Measurements from ENCODE around the gene KLC4.
"Not testable (repeated sequence)": the region's sequence is repeated elsewhere in the genome, so short reads cannot be mapped to it uniquely, and the experiment has no call there.

KLC4 gene

GRCh38 chr6:43090559-43090956, 31.1 kb downstream of the KLC4 start:
- no peak for DNase-seq (ENCODE audit: low read depth in 2 of 2, low spot score in 1 of 2)

GRCh38 chr6:43091020-43091419, 31.6 kb downstream of the KLC4 start:
- DNase-seq (ENCODE audit: low read depth in 2 of 2, low spot score in 1 of 2) = no peak

- no peak for DNase-seq (ENCODE audit: low read depth in 2 of 2, low spot score in 1 of 2)
Measured at GRCh38 chr6:43091436-43091991, 32.1 kb downstream of the KLC4 start.

- no peak for DNase-seq (ENCODE audit: low read depth in 2 of 2, low spot score in 1 of 2)
Measured at GRCh38 chr6:43092635-43093034, 33.2 kb downstream of the KLC4 start.

GRCh38 chr6:43093436-43094289, 34.2 kb downstream of the KLC4 start:
- DNase-seq (ENCODE audit: low read depth in 2 of 2, low spot score in 1 of 2) = no peak

- DNase-seq (ENCODE audit: low read depth in 2 of 2, low spot score in 1 of 2) = no peak
Measured at GRCh38 chr6:43095939-43096338, 36.5 kb downstream of the KLC4 start.

GRCh38 chr6:43096451-43097097, 37.1 kb downstream of the KLC4 start:
- no peak for DNase-seq (ENCODE audit: low read depth in 2 of 2, low spot score in 1 of 2)

GRCh38 chr6:43097098-43097489, 37.7 kb downstream of the KLC4 start:
- DNase-seq (ENCODE audit: low read depth in 2 of 2, low spot score in 1 of 2) = no peak

- DNase-seq (ENCODE audit: low read depth in 2 of 2, low spot score in 1 of 2) = no peak
Measured at GRCh38 chr6:43097502-43097901, 38.1 kb downstream of the KLC4 start.

- no peak for DNase-seq (ENCODE audit: low read depth in 2 of 2, low spot score in 1 of 2)
Measured at GRCh38 chr6:43101497-43101896, 42.1 kb downstream of the KLC4 start.

- no peak for DNase-seq (ENCODE audit: low read depth in 2 of 2, low spot score in 1 of 2)
Measured at GRCh38 chr6:43103253-43103876, 43.9 kb downstream of the KLC4 start.

GRCh38 chr6:43105538-43106222, 46.2 kb downstream of the KLC4 start:
- no peak for DNase-seq (ENCODE audit: low read depth in 2 of 2, low spot score in 1 of 2)

- no peak for DNase-seq (ENCODE audit: low read depth in 2 of 2, low spot score in 1 of 2)
Measured at GRCh38 chr6:43107344-43108062, 48.1 kb downstream of the KLC4 start.

- DNase-seq (ENCODE audit: low read depth in 2 of 2, low spot score in 1 of 2) = no peak
Measured at GRCh38 chr6:43113431-43114260, 54.2 kb downstream of the KLC4 start.

GRCh38 chr6:43115365-43115764, 55.9 kb downstream of the KLC4 start:
- DNase-seq (ENCODE audit: low read depth in 2 of 2, low spot score in 1 of 2) = no peak

- DNase-seq (ENCODE audit: low read depth in 2 of 2, low spot score in 1 of 2) = not testable (repeated sequence)
Measured at GRCh38 chr6:43117466-43117865, 58.0 kb downstream of the KLC4 start.

- no peak for DNase-seq (ENCODE audit: low read depth in 2 of 2, low spot score in 1 of 2)
Measured at GRCh38 chr6:43119482-43119881, 60.1 kb downstream of the KLC4 start.

- DNase-seq (ENCODE audit: low read depth in 2 of 2, low spot score in 1 of 2) = no peak
Measured at GRCh38 chr6:43120101-43120763, 60.8 kb downstream of the KLC4 start.
